NB4 (cell line): ENCODE data around the gene MYO7B.

Source experiments
- DNase-seq: peaks from one replicate; pipeline ENCODE4 v3.0.0; 2010; ENCODE audit warnings: low read depth
- H3K4me3 ChIP-seq: one replicate; pipeline ENCODE4 v1.5.1; 2011; ENCODE audit warnings: mild to moderate bottlenecking, low read depth, low read length, moderate library complexity
- MYC ChIP-seq: IDR thresholded peaks from 2 replicates; pipeline ENCODE4 v1.6.1; 2011; ENCODE audit warnings: low read depth, low read length
- POLR2A ChIP-seq: IDR thresholded peaks from 2 replicates; pipeline ENCODE4 v1.6.1; 2011; ENCODE audit warnings: mild to moderate bottlenecking; ENCODE audit not compliant: insufficient read length; ENCODE audit errors: extremely low read depth
- TF ChIP-seq, protein P1 (sequence below): IDR thresholded peaks from one replicate; pipeline ENCODE4 v1.5.1; 2012; ENCODE audit warnings: low read depth, low read length
- TF ChIP-seq, protein P2 (sequence below): IDR thresholded peaks from 2 replicates; pipeline ENCODE4 v1.6.1; 2011; ENCODE audit warnings: low read depth, low read length

The MYO7B gene

DNA sequence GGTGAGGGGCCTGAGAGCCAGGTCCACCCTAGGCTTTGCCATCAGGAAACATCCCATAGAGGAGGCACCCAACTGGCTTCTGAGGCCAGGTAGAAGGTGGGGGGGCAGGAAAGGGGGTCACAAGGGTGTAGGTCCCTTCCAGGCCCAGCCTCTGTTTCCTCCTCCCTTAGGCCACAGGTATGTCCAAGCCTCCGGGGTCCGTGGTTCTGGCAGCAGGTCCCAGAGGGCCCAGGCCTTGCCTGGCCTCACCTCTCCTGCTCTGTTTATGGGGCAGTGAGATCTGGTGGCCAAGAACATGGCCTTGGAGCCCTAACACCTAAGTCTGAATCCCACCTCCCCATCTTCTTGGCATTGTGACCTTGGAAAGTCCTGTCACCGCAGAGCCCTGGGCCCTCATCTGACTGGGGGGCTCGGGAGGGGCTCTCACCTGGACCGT, 88.9 kb downstream of the MYO7B start:
- no peak overlapping the region for H3K4me3 ChIP-seq
- TF ChIP-seq, protein P1, sequence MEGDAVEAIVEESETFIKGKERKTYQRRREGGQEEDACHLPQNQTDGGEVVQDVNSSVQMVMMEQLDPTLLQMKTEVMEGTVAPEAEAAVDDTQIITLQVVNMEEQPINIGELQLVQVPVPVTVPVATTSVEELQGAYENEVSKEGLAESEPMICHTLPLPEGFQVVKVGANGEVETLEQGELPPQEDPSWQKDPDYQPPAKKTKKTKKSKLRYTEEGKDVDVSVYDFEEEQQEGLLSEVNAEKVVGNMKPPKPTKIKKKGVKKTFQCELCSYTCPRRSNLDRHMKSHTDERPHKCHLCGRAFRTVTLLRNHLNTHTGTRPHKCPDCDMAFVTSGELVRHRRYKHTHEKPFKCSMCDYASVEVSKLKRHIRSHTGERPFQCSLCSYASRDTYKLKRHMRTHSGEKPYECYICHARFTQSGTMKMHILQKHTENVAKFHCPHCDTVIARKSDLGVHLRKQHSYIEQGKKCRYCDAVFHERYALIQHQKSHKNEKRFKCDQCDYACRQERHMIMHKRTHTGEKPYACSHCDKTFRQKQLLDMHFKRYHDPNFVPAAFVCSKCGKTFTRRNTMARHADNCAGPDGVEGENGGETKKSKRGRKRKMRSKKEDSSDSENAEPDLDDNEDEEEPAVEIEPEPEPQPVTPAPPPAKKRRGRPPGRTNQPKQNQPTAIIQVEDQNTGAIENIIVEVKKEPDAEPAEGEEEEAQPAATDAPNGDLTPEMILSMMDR = no peak
- TF ChIP-seq, protein P2, sequence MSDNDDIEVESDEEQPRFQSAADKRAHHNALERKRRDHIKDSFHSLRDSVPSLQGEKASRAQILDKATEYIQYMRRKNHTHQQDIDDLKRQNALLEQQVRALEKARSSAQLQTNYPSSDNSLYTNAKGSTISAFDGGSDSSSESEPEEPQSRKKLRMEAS = no peak
- TF ChIP-seq POLR2A = no peak
- TF ChIP-seq MYC = no peak
- no peak for DNase-seq

DNA sequence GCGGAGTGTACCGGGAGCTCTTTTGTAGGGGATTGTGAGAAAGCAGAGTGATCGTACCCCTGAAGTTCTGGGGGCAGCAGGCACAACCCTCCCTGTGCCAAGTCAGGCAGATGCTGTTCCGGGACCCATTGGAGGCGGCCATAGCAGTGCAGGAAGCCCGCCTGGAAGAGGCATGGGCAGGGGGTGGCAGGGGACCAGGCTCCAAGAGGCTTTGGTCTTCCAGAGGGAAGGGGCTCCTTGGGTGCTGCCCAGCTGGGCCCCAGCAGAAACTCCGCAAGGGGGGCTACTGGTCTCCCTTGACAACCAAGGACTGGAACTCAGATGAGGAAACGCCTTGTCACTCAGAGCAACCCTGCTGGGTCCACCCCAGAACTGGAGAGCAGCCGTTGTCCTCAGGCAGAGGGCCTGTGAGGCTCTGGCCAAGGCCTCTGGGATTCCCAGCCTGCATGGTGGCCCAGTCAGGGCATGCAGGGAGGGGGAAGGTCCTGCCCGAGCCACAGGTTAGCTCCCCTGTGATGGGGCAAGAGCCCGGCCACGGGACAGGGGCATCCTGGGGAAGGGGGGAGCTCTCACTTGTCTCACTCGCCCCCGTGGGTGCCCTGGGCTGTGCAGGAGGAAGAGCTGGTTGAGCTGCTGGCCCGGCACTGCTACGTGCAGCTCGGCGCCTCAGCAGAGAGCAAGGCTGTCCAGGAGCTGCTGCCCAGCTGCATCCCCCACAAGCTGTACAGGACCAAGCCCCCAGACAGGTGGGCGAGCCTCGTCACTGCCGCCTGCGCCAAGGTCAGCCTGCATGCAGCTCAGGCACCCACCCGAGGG, 89.5 kb downstream of the MYO7B start:
- TF ChIP-seq POLR2A = no peak
- no peak for TF ChIP-seq MYC
- TF ChIP-seq, protein P1 = no peak
- TF ChIP-seq, protein P2 = no peak
- no peak overlapping the region for H3K4me3 ChIP-seq
- no peak for DNase-seq

DNA sequence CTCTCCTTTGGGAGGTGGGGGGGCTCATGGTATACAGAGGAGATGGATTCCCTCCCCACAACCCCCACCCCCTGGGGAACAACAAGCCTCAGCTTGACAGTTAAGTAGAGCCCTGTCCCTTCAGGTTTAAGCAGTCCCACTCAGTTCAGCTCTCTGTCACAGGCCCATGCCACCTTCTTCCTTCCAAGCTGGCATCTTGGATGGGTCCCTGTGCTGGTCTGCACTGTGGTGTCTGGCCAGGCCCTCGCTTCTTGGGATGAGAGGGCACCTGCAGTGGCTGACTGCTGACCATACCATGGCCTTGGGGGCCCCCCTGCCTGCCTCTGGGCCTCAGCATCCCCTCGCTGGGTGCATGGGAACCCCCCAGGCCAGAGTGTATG, 90.1 kb downstream of the MYO7B start:
- TF ChIP-seq, protein P2 = no peak
- TF ChIP-seq MYC (no peak), POLR2A (no peak)
- TF ChIP-seq, protein P1 = no peak
- no peak for DNase-seq
- H3K4me3 ChIP-seq = no peak overlapping the region

DNA sequence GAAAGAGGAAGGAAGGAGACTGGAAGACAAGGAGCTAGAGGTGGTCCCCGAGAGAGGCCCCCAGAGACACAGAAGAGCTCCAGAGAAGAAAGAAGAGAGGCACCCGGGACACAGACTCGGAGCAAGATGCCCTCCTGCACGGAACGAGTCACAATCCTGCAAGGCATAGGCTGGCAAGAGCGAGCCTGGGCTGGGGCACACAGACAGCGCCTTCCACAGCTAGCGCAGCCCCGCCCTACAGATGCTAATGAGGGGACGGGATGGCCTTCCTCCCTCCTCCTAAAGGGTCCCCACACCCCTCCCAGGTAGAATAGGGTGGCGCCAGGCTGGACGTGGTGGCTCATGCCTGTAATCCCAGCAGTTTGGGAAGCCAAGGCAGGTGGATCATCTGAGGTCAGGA, 90.7 kb downstream of the MYO7B start:
- no peak for TF ChIP-seq MYC
- TF ChIP-seq, protein P1 = no peak
- no peak overlapping the region for H3K4me3 ChIP-seq
- no peak for DNase-seq

DNA sequence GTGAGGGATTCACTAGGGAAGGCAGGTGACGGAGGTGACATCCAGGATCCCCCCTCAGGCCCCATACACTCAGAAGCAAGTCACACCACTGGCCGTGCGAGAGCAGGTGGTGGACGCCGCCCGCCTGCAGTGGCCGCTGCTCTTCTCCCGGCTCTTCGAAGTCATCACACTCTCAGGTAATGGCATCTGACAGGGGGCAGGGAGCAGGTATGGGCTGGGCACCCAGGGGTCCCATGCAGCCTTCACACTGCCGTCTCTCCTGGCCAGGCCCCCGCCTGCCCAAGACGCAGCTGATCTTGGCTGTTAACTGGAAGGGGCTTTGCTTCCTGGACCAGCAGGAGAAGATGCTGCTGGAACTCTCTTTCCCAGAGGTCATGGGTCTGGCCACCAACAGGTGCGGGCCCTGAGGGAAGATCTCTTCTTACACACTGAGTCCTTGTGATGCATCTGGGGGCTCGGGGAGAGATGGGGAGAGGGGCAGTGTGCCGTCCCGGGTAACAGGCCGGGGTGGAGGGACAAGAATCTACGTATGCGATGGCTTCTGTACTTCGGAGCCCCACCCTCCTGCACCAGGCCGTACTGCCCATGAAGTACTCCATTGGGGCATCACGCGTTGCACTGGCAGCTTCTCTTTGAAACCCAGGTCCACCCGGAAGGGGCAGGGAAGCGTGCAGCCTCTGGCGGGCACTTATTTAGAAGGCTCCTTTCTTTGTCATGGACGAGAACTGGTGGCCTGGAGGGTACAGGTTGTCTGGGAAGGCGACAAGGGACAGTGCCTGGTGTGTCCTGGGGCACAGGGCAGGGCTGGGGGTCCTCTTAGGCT, 91.6 kb downstream of the MYO7B start:
- no peak for DNase-seq
- H3K4me3 ChIP-seq = no peak overlapping the region
- no peak for TF ChIP-seq POLR2A
- TF ChIP-seq MYC = no peak
- TF ChIP-seq, protein P1 = no peak
- TF ChIP-seq, protein P2 = no peak
